HepG2 (cell line): ENCODE data around the gene MTSS2. TPM values are rescaled to one million over a fixed set of nuclear protein-coding genes. Genes with fewer than 3 reads are reported as not detected.

ENCODE experiments used
- BCL3 ChIP-seq: sonication (generic); formaldehyde crosslinking; IDR thresholded peaks from 2 replicates; pipeline ENCODE4 v1.5.1; 2020; ENCODE audit warnings: mild to moderate bottlenecking, missing genetic modification reagents, moderate library complexity
- DNMT1 ChIP-seq: sonication (generic); formaldehyde crosslinking; IDR thresholded peaks from 2 replicates; pipeline ENCODE4 v1.5.1; 2020; ENCODE audit warnings: mild to moderate bottlenecking, missing genetic modification reagents
- FOXP1 ChIP-seq, 2 experiments: fragments of 450-650 bp in 1 of 2; IDR thresholded peaks; 2 replicates each; pipeline ENCODE4 v1.6.1; 2017 to 2018; ENCODE audit warnings: antibody characterized with exemption in 1 of 2
- HNRNPUL1 ChIP-seq: fragments of 200-400 bp; formaldehyde crosslinking; IDR thresholded peaks from 2 replicates; pipeline ENCODE4 v1.6.1; 2017; ENCODE audit warnings: low read depth, mild to moderate bottlenecking, low read length, moderate library complexity
- NFIB ChIP-seq: sonication (generic); formaldehyde crosslinking; IDR thresholded peaks from 2 replicates; pipeline ENCODE4 v1.9.0; 2021; ENCODE audit warnings: missing genetic modification reagents, mild to moderate bottlenecking, borderline replicate concordance
- RXRA ChIP-seq: sonication (generic); formaldehyde crosslinking; IDR thresholded peaks from 2 replicates; pipeline ENCODE4 v1.5.1; 2020; ENCODE audit warnings: missing genetic modification reagents
- SMARCC2 ChIP-seq: fragments of 450-650 bp; IDR thresholded peaks from 2 replicates; pipeline ENCODE4 v1.6.1; 2017; ENCODE audit warnings: antibody characterized with exemption, mild to moderate bottlenecking
- SOX13 ChIP-seq, 3 experiments: fragments of 450-650 bp in 1 of 3; sonication (generic) in 1 of 3; formaldehyde crosslinking in 1 of 3; IDR thresholded peaks in 2 of 3; conservative IDR thresholded peaks in 1 of 3; 2 replicates each; pipeline versions ENCODE4 v1.5.0 to v1.6.1; 2016 to 2020; ENCODE audit warnings: antibody characterized with exemption in 1 of 3, mild to moderate bottlenecking in 1 of 3, missing compliant biosample characterization in 1 of 3, missing genetic modification reagents in 1 of 3, moderate library complexity in 1 of 3
- STAG1 ChIP-seq: sonication (generic); formaldehyde crosslinking; IDR thresholded peaks from 2 replicates; pipeline ENCODE4 v1.4.0; 2020; ENCODE audit warnings: missing genetic modification reagents
- TMF1 ChIP-seq: sonication (generic); formaldehyde crosslinking; IDR thresholded peaks from 2 replicates; pipeline ENCODE4 v1.8.1; 2022; ENCODE audit warnings: low read depth, missing genetic modification reagents
- ZBTB21 ChIP-seq: sonication (generic); formaldehyde crosslinking; IDR thresholded peaks from 2 replicates; pipeline ENCODE4 v1.4.0; 2020; ENCODE audit warnings: missing genetic modification reagents
- ZKSCAN5 ChIP-seq: sonication (generic); formaldehyde crosslinking; IDR thresholded peaks from 2 replicates; pipeline ENCODE4 v1.5.1; 2020; ENCODE audit warnings: mild to moderate bottlenecking, missing genetic modification reagents
- ZNF737 ChIP-seq: sonication (generic); formaldehyde crosslinking; IDR thresholded peaks from 2 replicates; pipeline ENCODE4 v1.5.0; 2020; ENCODE audit warnings: missing genetic modification reagents, mild to moderate bottlenecking, borderline replicate concordance
- polyA plus RNA-seq, 8 experiments: library from polyadenylated mRNA; depleted of rRNA in 3 of 8; stranded (reverse) in 7 of 8; unstranded in 1 of 8; fragments of >200 nt; fragmentation: Illumina TruSeq in 4 of 8; extraction: Trizol in 4 of 8; gene quantifications; 2 replicates each; pipeline versions ENCODE4 v1.2.1 to v1.2.3, GENCODE V29; 2011 to 2016; ENCODE audit warnings: low read depth in 4 of 8, missing spikeins in 1 of 8, mixed read lengths in 1 of 8; ENCODE audit not compliant: insufficient read depth in 1 of 8
- total RNA-seq, 5 experiments: library from RNA; depleted of rRNA; stranded (reverse); fragments of >200 nt; fragmentation: Illumina TruSeq; extraction: Trizol; gene quantifications; 2 replicates each; pipeline ENCODE4 v1.2.3, GENCODE V29; 2016; ENCODE audit warnings: low read depth in 1 of 5
- TF ChIP-seq, protein P1 (sequence below): sonication (generic); formaldehyde crosslinking; IDR thresholded peaks from 2 replicates; pipeline ENCODE4 v1.4.0; 2020; ENCODE audit warnings: missing genetic modification reagents
- TF ChIP-seq, protein P2 (sequence below): IDR thresholded peaks from 2 replicates; pipeline ENCODE4 v1.6.1; 2016; ENCODE audit warnings: mild to moderate bottlenecking, missing biosample characterization, missing genetic modification reagents
- TF ChIP-seq, protein P3 (sequence below): sonication (generic); formaldehyde crosslinking; IDR thresholded peaks from one replicate; pipeline ENCODE4 v1.5.1; 2020; ENCODE audit warnings: mild to moderate bottlenecking, missing genetic modification reagents; ENCODE audit errors: not compliant biosample characterization

Gene MTSS2
- total and polyA plus RNA-seq, 2 of the 13 experiments (the other 11 are each of a cell fraction or from before 2014, with no cell fraction given): 132 to 242 TPM

DNA sequence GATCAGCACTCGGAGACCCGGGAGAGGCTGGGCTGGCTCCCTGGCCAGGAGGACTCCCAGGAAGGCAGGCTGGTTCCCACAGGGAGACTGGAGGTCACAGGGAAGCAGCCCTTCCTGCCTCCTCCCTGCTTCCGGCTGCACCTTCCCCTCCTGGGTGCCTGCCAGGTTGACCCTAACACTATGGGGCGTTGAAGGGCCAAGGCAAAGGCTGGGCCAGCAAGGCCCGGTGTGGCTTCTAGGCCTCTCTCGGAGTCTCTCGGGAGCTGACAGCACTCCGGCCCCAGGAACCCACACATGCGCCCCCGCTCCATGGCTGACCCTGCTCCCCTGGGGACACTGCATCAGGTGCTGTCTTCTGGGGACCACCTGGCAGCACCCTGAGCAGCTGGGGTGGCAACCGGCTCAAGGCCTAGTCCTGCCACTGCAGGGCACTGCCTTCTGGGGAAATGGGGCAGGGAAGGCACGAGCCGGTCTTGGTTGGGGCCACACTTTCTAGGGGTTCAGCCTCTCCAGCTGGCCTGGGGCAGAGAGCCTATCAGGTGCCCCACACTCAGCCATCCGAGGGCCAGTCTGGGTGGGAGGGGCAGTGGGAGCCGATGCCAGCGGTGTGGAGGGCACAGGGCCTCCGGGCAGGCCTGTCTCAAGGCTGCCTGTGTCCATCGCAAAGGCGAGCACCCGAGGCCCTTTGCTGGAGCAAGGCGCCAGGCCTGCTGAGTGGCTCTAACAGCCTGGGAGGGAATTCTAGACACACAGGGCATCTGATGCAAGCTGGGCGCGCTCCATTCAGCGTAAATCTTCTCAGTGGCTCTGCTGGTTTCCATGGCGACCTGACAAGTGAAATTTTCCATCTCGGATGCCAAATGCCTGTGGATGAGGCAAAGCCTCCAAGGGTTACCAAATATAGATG, 5.6 kb upstream of the MTSS2 start (continued):
- no peak for TF ChIP-seq HNRNPUL1
- peak; percentile 62; the same call in 1 of the 2 replicates for TF ChIP-seq BCL3 (CRISPR knock-in tag)
- TF ChIP-seq, protein P1, sequence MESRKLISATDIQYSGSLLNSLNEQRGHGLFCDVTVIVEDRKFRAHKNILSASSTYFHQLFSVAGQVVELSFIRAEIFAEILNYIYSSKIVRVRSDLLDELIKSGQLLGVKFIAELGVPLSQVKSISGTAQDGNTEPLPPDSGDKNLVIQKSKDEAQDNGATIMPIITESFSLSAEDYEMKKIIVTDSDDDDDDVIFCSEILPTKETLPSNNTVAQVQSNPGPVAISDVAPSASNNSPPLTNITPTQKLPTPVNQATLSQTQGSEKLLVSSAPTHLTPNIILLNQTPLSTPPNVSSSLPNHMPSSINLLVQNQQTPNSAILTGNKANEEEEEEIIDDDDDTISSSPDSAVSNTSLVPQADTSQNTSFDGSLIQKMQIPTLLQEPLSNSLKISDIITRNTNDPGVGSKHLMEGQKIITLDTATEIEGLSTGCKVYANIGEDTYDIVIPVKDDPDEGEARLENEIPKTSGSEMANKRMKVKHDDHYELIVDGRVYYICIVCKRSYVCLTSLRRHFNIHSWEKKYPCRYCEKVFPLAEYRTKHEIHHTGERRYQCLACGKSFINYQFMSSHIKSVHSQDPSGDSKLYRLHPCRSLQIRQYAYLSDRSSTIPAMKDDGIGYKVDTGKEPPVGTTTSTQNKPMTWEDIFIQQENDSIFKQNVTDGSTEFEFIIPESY (CRISPR knock-in tag): peak; percentile 62; the same call in 1 of the 2 replicates
- TF ChIP-seq ZNF737 (CRISPR knock-in tag): no peak
- no peak for TF ChIP-seq ZBTB21 (CRISPR knock-in tag)
- no peak for TF ChIP-seq SMARCC2
- TF ChIP-seq, protein P2, sequence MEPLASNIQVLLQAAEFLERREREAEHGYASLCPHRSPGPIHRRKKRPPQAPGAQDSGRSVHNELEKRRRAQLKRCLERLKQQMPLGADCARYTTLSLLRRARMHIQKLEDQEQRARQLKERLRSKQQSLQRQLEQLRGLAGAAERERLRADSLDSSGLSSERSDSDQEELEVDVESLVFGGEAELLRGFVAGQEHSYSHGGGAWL (CRISPR knock-in tag): 0 out of 2 replicates have a peak, but pooled peaks have one; percentile 14
- no peak for TF ChIP-seq STAG1 (CRISPR knock-in tag)
- no peak for TF ChIP-seq FOXP1 (IDR thresholded peaks at IDR 0.05)
- no peak for TF ChIP-seq FOXP1 (CRISPR knock-in tag; IDR thresholded peaks at IDR 0.05)
- peak; percentile 54; the same call in 1 of the 2 replicates for TF ChIP-seq RXRA
- TF ChIP-seq TMF1 (CRISPR knock-in tag): no peak
- TF ChIP-seq SOX13 (IDR thresholded peaks at IDR 0.05): no peak
- TF ChIP-seq SOX13 (CRISPR knock-in tag; conservative IDR thresholded peaks at IDR 0.05 in 1 of 2, IDR thresholded peaks at IDR 0.05 in 1 of 2): no peak
- TF ChIP-seq NFIB: no peak
- TF ChIP-seq, protein P3, sequence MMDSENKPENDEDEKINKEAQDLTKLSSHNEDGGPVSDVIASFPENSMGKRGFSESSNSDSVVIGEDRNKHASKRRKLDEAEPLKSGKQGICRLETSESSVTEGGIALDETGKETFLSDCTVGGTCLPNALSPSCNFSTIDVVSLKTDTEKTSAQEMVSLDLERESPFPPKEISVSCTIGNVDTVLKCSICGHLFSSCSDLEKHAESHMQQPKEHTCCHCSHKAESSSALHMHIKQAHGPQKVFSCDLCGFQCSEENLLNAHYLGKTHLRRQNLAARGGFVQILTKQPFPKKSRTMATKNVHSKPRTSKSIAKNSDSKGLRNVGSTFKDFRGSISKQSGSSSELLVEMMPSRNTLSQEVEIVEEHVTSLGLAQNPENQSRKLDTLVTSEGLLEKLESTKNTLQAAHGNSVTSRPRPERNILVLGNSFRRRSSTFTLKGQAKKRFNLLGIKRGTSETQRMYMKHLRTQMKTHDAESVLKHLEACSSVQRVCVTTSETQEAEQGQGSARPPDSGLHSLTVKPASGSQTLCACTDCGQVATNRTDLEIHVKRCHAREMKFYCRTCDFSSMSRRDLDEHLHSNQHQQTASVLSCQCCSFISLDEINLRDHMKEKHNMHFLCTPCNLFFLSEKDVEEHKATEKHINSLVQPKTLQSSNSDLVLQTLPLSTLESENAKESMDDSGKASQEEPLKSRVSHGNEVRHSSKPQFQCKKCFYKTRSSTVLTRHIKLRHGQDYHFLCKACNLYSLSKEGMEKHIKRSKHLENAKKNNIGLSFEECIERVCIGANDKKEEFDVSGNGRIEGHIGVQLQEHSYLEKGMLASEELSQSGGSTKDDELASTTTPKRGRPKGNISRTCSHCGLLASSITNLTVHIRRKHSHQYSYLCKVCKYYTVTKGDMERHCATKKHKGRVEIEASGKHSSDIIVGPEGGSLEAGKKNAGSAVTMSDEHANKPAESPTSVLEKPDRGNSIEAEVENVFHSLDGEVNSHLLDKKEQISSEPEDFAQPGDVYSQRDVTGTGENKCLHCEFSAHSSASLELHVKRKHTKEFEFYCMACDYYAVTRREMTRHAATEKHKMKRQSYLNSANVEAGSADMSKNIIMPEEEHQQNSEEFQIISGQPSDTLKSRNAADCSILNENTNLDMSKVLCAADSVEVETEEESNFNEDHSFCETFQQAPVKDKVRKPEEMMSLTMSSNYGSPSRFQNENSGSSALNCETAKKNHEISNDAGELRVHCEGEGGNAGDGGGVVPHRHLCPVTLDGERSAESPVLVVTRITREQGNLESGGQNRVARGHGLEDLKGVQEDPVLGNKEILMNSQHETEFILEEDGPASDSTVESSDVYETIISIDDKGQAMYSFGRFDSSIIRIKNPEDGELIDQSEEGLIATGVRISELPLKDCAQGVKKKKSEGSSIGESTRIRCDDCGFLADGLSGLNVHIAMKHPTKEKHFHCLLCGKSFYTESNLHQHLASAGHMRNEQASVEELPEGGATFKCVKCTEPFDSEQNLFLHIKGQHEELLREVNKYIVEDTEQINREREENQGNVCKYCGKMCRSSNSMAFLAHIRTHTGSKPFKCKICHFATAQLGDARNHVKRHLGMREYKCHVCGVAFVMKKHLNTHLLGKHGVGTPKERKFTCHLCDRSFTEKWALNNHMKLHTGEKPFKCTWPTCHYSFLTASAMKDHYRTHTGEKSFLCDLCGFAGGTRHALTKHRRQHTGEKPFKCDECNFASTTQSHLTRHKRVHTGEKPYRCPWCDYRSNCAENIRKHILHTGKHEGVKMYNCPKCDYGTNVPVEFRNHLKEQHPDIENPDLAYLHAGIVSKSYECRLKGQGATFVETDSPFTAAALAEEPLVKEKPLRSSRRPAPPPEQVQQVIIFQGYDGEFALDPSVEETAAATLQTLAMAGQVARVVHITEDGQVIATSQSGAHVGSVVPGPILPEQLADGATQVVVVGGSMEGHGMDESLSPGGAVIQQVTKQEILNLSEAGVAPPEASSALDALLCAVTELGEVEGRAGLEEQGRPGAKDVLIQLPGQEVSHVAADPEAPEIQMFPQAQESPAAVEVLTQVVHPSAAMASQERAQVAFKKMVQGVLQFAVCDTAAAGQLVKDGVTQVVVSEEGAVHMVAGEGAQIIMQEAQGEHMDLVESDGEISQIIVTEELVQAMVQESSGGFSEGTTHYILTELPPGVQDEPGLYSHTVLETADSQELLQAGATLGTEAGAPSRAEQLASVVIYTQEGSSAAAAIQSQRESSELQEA (CRISPR knock-in tag): peak; percentile 45
- no peak for TF ChIP-seq ZKSCAN5 (CRISPR knock-in tag)
- no peak for TF ChIP-seq DNMT1 (CRISPR knock-in tag)
